SK-N-SH (cell line): Measurements from ENCODE around the gene PDE8A. TPM values are rescaled to one million over a fixed set of nuclear protein-coding genes. Genes with fewer than 3 reads are reported as not detected.

ENCODE experiments used
- CTCF ChIA-PET: fragments of 300-600, 350-600 bp; formaldehyde crosslinking; extraction: SDS; loops from one replicate; lab custom pipeline; 2021; lab: Yijun Ruan, JAX
- POLR2A ChIA-PET: fragments of 350-600 bp; sonication (Branson Sonifier 250); formaldehyde crosslinking; extraction: SDS; loops from one replicate; lab custom pipeline; 2020; ENCODE audit warnings: antibody characterized with exemption, inconsistent platforms; lab: Yijun Ruan, JAX
- DNase-seq: peaks from one replicate; pipeline ENCODE4 v3.0.0; 2012
- H2AFZ ChIP-seq: fragments of 200-600 bp; sonication (generic); 2 replicates; pipeline ENCODE4 v1.8.1; 2016; ENCODE audit warnings: antibody characterized with exemption, mild to moderate bottlenecking, low read depth
- H3F3A ChIP-seq: fragments of 200-600 bp; sonication (generic); replicated peaks from 2 replicates; pipeline ENCODE3; 2016; ENCODE audit warnings: antibody characterized with exemption, mild to moderate bottlenecking; ENCODE audit not compliant: insufficient read depth
- H3K27ac ChIP-seq, 2 experiments: fragments of 200-500 bp in 1 of 2; fragments of 200-600 bp in 1 of 2; sonication (Bioruptor generic) in 1 of 2; sonication (generic), shearing (Covaris generic) in 1 of 2; 2 replicates each; pipeline versions ENCODE4 v1.5.1 to v1.6.1; 2014 to 2016; ENCODE audit warnings: low read depth in 2 of 2, inconsistent platforms in 1 of 2, low read length in 1 of 2, mild to moderate bottlenecking in 1 of 2, mixed read lengths in 1 of 2
- H3K27me3 ChIP-seq: fragments of 200-600 bp; sonication (generic), shearing (Covaris generic); 2 replicates; pipeline ENCODE4 v1.6.1; 2016; ENCODE audit warnings: mixed run types; ENCODE audit not compliant: insufficient read depth
- H3K36me3 ChIP-seq, 2 experiments: fragments of 200-500 bp in 1 of 2; fragments of 200-600 bp in 1 of 2; sonication (Bioruptor generic) in 1 of 2; sonication (generic) in 1 of 2; replicated peaks in 1 of 2; 2 replicates each; pipeline versions ENCODE3 to v1.5.1; 2014 to 2016; ENCODE audit warnings: low read length in 1 of 2, mild to moderate bottlenecking in 1 of 2; ENCODE audit not compliant: insufficient read depth in 2 of 2, control insufficient read depth in 1 of 2
- H3K4me1 ChIP-seq, 2 experiments: fragments of 200-500 bp in 1 of 2; fragments of 200-600 bp in 1 of 2; sonication (Bioruptor generic) in 1 of 2; sonication (generic), shearing (Covaris generic) in 1 of 2; 2 replicates each; pipeline versions ENCODE4 v1.5.1 to v1.6.1; 2014 to 2016; ENCODE audit warnings: low read depth in 1 of 2, low read length in 1 of 2, mixed run types in 1 of 2; ENCODE audit not compliant: insufficient read depth in 2 of 2, control insufficient read depth in 1 of 2
- H3K4me2 ChIP-seq: fragments of 200-600 bp; sonication (generic), shearing (Covaris generic); 2 replicates; pipeline ENCODE4 v1.6.1; 2017; ENCODE audit warnings: mixed run types
- H3K4me3 ChIP-seq, 2 experiments: fragments of 200-500 bp in 1 of 2; fragments of 200-600 bp in 1 of 2; sonication (Bioruptor generic) in 1 of 2; sonication (generic), shearing (Covaris generic) in 1 of 2; 2 replicates each; pipeline versions ENCODE4 v1.5.1 to v1.8.1; 2014 to 2016; ENCODE audit warnings: low read depth in 2 of 2, inconsistent platforms in 1 of 2, low read length in 1 of 2, mild to moderate bottlenecking in 1 of 2, mixed read lengths in 1 of 2, moderate library complexity in 1 of 2
- H3K79me2 ChIP-seq: fragments of 200-600 bp; sonication (generic); 2 replicates; pipeline ENCODE4 v1.8.1; 2017; ENCODE audit warnings: mild to moderate bottlenecking; ENCODE audit not compliant: insufficient read depth
- H3K9ac ChIP-seq: fragments of 200-600 bp; sonication (generic); 2 replicates; pipeline ENCODE4 v1.6.1; 2017; ENCODE audit warnings: mixed run types
- H3K9me2 ChIP-seq: fragments of 200-600 bp; sonication (generic); 2 replicates; pipeline ENCODE4 v1.6.1; 2017; ENCODE audit warnings: mixed run types
- H3K9me3 ChIP-seq: fragments of 200-600 bp; sonication (generic); 2 replicates; pipeline ENCODE4 v1.6.1; 2017; ENCODE audit warnings: mixed run types, mild to moderate bottlenecking, moderate library complexity
- H4K20me1 ChIP-seq: fragments of 200-600 bp; sonication (generic); 2 replicates; pipeline ENCODE4 v1.6.1; 2017; ENCODE audit warnings: mild to moderate bottlenecking, mixed run types; ENCODE audit not compliant: insufficient read depth
- CHD2 ChIP-seq: fragments of 150-350 bp; IDR thresholded peaks from 2 replicates; pipeline ENCODE4 v1.6.1; 2018; ENCODE audit warnings: low read length; ENCODE audit not compliant: partially characterized antibody
- CTCF ChIP-seq: fragments of 200-600 bp; sonication (generic); IDR thresholded peaks from 2 replicates; pipeline ENCODE4 v1.6.1; 2017; ENCODE audit warnings: antibody characterized with exemption, mild to moderate bottlenecking, moderate library complexity
- EP300 ChIP-seq, 2 experiments: IDR thresholded peaks; 2 replicates each; pipeline versions ENCODE4 v1.4.0 to v1.6.1; 2012; ENCODE audit warnings: borderline replicate concordance in 1 of 2, low read depth in 1 of 2, low read length in 1 of 2
- EZH2phosphoT487 ChIP-seq: fragments of 200-600 bp; sonication (generic); IDR thresholded peaks from 2 replicates; pipeline ENCODE4 v1.6.1; 2017; ENCODE audit warnings: low read depth, mixed run types, mild to moderate bottlenecking, antibody characterized with exemption, moderate library complexity, borderline replicate concordance
- FOSL2 ChIP-seq: IDR thresholded peaks from 2 replicates; pipeline ENCODE4 v1.4.0; 2012; ENCODE audit warnings: low read depth, mild to moderate bottlenecking, moderate library complexity, borderline replicate concordance
- FOXJ3 ChIP-seq: sonication (generic); formaldehyde crosslinking; IDR thresholded peaks from 2 replicates; pipeline ENCODE4 v1.5.1; 2020; ENCODE audit warnings: mild to moderate bottlenecking, missing genetic modification reagents
- GATA2 ChIP-seq: sonication (generic); formaldehyde crosslinking; IDR thresholded peaks from 2 replicates; pipeline ENCODE4 v1.5.0; 2020; ENCODE audit warnings: mild to moderate bottlenecking, missing genetic modification reagents
- MAX ChIP-seq: IDR thresholded peaks from 2 replicates; pipeline ENCODE4 v1.4.0; 2012; ENCODE audit warnings: low read depth
- NFIC ChIP-seq: IDR thresholded peaks from 2 replicates; pipeline ENCODE4 v1.4.0; 2012; ENCODE audit warnings: borderline replicate concordance
- NRF1 ChIP-seq: IDR thresholded peaks from 2 replicates; pipeline ENCODE4 v1.6.1; 2012; ENCODE audit warnings: low read depth, mild to moderate bottlenecking, low read length
- PBX3 ChIP-seq: IDR thresholded peaks from 2 replicates; pipeline ENCODE4; 2012
- RCOR1 ChIP-seq: fragments of 150-350 bp; IDR thresholded peaks from 2 replicates; pipeline ENCODE4 v1.6.1; 2017; ENCODE audit warnings: antibody characterized with exemption, low read length
- RXRA ChIP-seq: IDR thresholded peaks from 2 replicates; pipeline ENCODE4 v1.4.0; 2012; ENCODE audit warnings: low read depth, mild to moderate bottlenecking, borderline replicate concordance
- SMC3 ChIP-seq: IDR thresholded peaks from 2 replicates; pipeline ENCODE4 v1.6.1; 2012; ENCODE audit warnings: low read depth, low read length, improper control_type of control experiment
- TAF1 ChIP-seq: IDR thresholded peaks from 2 replicates; pipeline ENCODE4 v1.6.1; 2012; ENCODE audit warnings: low read depth, mild to moderate bottlenecking, low read length, moderate library complexity, borderline replicate concordance
- TCF12 ChIP-seq: IDR thresholded peaks from 2 replicates; pipeline ENCODE4 v1.4.0; 2012
- TEAD4 ChIP-seq: IDR thresholded peaks from 2 replicates; pipeline ENCODE4 v1.4.0; 2012; ENCODE audit warnings: mild to moderate bottlenecking, borderline replicate concordance; ENCODE audit not compliant: insufficient read depth
- USF1 ChIP-seq: IDR thresholded peaks from 2 replicates; pipeline ENCODE4 v1.4.0; 2012; ENCODE audit warnings: low read depth, borderline replicate concordance
- USF2 ChIP-seq: fragments of 150-350 bp; IDR thresholded peaks from 2 replicates; pipeline ENCODE4 v1.6.1; 2017; ENCODE audit warnings: antibody characterized with exemption, low read length, low read depth, borderline replicate concordance
- WGBS: methylation state at CpG from one replicate; pipeline ENCODE4 v1.1.6; 2017; ENCODE audit warnings: low lambda C conversion rate; 5-methylcytosine and 5-hydroxymethylcytosine counted together
- polyA plus RNA-seq, 3 experiments: library from polyadenylated mRNA; depleted of rRNA; stranded (reverse); fragments of >200 nt; gene quantifications; 2 replicates each; pipeline ENCODE4 v1.2.3, GENCODE V29; 2012

Gene PDE8A
- polyA plus RNA-seq, 1 of the 3 experiments (the other 2 are of a cell fraction): 13.4 TPM

- no peaks in the 10 kb centered on the region for H4K20me1 ChIP-seq
- TF ChIP-seq SMC3: no peak
- no peak for TF ChIP-seq GATA2 (CRISPR knock-in tag)
- no peak for TF ChIP-seq EP300 (IDR thresholded peaks at IDR 0.05; ENCODE audit: borderline replicate concordance in 1 of 2, low read depth in 1 of 2, low read length in 1 of 2)
- no peak for TF ChIP-seq CTCF
- TF ChIP-seq RXRA: no peak
- TF ChIP-seq NFIC: no peak
- no peak for TF ChIP-seq RCOR1
- TF ChIP-seq USF2: no peak
- TF ChIP-seq TAF1: no peak
- no peak for TF ChIP-seq FOSL2
- no peak for TF ChIP-seq EZH2phosphoT487
- TF ChIP-seq CHD2: no peak
- no peak for TF ChIP-seq USF1
- no peak for TF ChIP-seq TCF12
- TF ChIP-seq PBX3: no peak
- TF ChIP-seq MAX: no peak
- no peak for TF ChIP-seq FOXJ3 (CRISPR knock-in tag)
- no peak for TF ChIP-seq NRF1
- TF ChIP-seq TEAD4: no peak
- no peak overlapping the region for H3K9ac ChIP-seq
- ChIA-PET POLR2A (no interaction called here), CTCF (no interaction called here)
- no peak for DNase-seq
- H3K27ac ChIP-seq: no peak overlapping the region
- H2AFZ ChIP-seq: no peak overlapping the region
- WGBS: 88% methylated on average over 5 of the region's 5 CpGs
- H3K9me3 ChIP-seq: no peaks in the 10 kb centered on the region
- H3K9me2 ChIP-seq: no peaks in the 10 kb centered on the region
- no peaks in the 10 kb centered on the region for H3K27me3 ChIP-seq
- H3F3A ChIP-seq: no peaks in the 10 kb centered on the region
- peaks cover 12 to 36% of the 10 kb centered on the region in 2 experiments for H3K36me3 ChIP-seq
- H3K4me2 ChIP-seq: no peak overlapping the region
- no peaks in the 10 kb centered on the region for H3K79me2 ChIP-seq
- no peaks in the 10 kb centered on the region for H3K4me1 ChIP-seq
- H3K4me3 ChIP-seq: no peak overlapping the region
Observed at GRCh38 chr15:85116925-85117646, 135.4 kb downstream of the PDE8A start.
